Measurements from ENCODE around the gene FEM1C.

DNA sequence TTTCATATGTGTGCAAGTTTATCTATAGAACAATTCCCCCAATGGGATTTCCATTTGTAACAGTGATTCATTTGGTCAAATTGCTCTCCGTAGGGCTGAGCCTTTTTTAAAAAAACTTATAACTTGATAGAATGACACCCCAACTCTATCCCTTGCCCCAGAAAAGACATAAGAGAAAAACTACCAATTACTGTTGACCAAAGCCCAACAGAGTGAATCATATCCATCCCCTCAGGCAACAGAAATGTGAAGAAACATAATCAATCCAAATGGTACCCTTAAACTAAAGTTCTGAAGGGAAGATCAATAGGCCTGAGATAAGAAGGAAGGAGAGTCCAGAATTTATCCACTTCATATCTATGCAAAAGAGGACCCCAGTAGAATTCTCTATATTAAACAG lies 39.9 kb upstream of the FEM1C start:
- no peak for TF ChIP-seq EZH2 (IDR thresholded peaks at IDR 0.05)
- no peak for TF ChIP-seq POLR2AphosphoS5 (IDR thresholded peaks at IDR 0.05; ENCODE audit: borderline replicate concordance, low read depth, low read length)
- no peak for TF ChIP-seq FOXP2 (optimal IDR thresholded peaks at IDR 0.05; ENCODE audit: control extremely low read depth, extremely low read length, insufficient read depth)

Data from SK-N-MC (cell line).